A549 (cell line): ENCODE results near the gene NOS1AP.

Experiments
- CTCF ChIP-seq: fragments of >200 bp; sonication (Bioruptor Twin); formaldehyde crosslinking; IDR thresholded peaks from 3 replicates; pipeline ENCODE4 v1.5.1; 2016
- EP300 ChIP-seq, 2 experiments: fragments of >200 bp; sonication (Bioruptor Twin); formaldehyde crosslinking; IDR thresholded peaks; 2 replicates in 1 of 2; 3 replicates in 1 of 2; pipeline ENCODE4 v1.6.1; 2016 to 2017
- FOSB ChIP-seq: fragments of 250-450 bp; sonication (Bioruptor Pico); IDR thresholded peaks from 2 replicates; pipeline ENCODE4 v1.5.0; 2020; ENCODE audit warnings: mild to moderate bottlenecking, moderate library complexity
- FOSL2 ChIP-seq, 2 experiments: fragments of 450-650 bp in 1 of 2; fragments of >200 bp in 1 of 2; sonication (Bioruptor Twin) in 1 of 2; formaldehyde crosslinking; IDR thresholded peaks; 2 replicates each; pipeline versions ENCODE4 v1.5.0 to v1.6.1; 2016 to 2020; ENCODE audit warnings: mild to moderate bottlenecking in 1 of 2, moderate library complexity in 1 of 2
- HEYL ChIP-seq: fragments of 250-450 bp; sonication (Bioruptor Pico); IDR thresholded peaks from 2 replicates; pipeline ENCODE4 v1.8.0; 2021; ENCODE audit warnings: mild to moderate bottlenecking, moderate library complexity
- JUNB ChIP-seq: fragments of >200 bp; sonication (Bioruptor Twin); formaldehyde crosslinking; IDR thresholded peaks from 2 replicates; pipeline ENCODE4 v1.6.1; 2016
- POLR2A ChIP-seq: IDR thresholded peaks from 2 replicates; pipeline ENCODE4 v1.6.1; 2012; ENCODE audit warnings: mild to moderate bottlenecking, low read length
- POLR2AphosphoS2 ChIP-seq: conservative IDR thresholded peaks from 2 replicates; pipeline ENCODE4 v1.6.1; 2012; ENCODE audit warnings: low read length, improper control_type of control experiment, inconsistent platforms
- REST ChIP-seq: fragments of 200-600 bp; sonication (generic); IDR thresholded peaks from 2 replicates; pipeline ENCODE4 v1.6.1; 2016; ENCODE audit warnings: antibody characterized with exemption, mild to moderate bottlenecking, moderate library complexity
- RFX5 ChIP-seq: fragments of 450-650 bp; IDR thresholded peaks from 2 replicates; pipeline ENCODE4 v1.7.1; 2014; ENCODE audit warnings: antibody characterized with exemption, mild to moderate bottlenecking, moderate library complexity
- SMC3 ChIP-seq: fragments of >200 bp; sonication (Bioruptor Twin); formaldehyde crosslinking; IDR thresholded peaks from 3 replicates; pipeline ENCODE4 v1.6.1; 2018; ENCODE audit warnings: inconsistent platforms
- ZC3H11A ChIP-seq: fragments of 450-650 bp; IDR thresholded peaks from 2 replicates; pipeline ENCODE4 v1.6.1; 2014; ENCODE audit warnings: antibody characterized with exemption, mild to moderate bottlenecking
- ZNF302 ChIP-seq: fragments of 250-450 bp; sonication (Bioruptor Pico); IDR thresholded peaks from 2 replicates; pipeline ENCODE4 v1.9.0; 2021; ENCODE audit warnings: inconsistent platforms, mild to moderate bottlenecking, moderate library complexity

DNA sequence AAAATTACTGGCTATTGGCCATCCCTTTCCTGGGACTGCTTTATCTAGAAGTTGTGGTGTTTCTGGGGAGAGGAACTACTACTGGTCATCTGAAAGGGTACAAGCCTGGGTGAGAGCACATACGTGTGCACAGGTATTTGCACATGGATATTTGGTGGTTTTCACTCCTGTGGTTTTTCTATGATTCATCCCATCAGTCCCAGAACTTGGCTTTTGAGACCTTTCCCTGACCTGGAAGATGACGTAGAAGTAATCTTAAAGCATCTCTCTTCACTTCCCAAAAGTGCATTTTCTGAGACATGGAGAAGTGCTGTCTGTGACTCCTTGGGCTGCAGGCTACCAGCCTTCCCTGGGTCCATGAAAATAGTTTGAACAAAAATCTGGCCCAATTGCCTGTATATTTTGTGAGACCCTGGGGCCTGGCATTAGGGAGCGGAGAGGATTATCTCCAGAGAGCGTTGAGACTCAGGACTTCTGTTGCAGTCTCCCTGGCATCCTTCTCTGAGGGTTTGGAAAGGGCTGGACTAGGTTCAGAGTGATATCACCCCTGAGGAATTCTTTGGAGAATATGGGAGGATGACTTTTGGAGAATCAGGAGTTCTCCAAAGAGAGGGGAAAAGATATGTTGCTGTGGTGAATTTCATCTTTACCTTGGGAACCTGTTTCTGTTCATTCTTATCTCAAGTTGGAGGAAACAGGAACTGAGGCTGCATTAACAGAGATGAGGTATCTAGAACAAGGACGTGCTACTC is 130.8 kb downstream of the NOS1AP start:
- TF ChIP-seq POLR2A: no peak
- no peak for TF ChIP-seq CTCF
- TF ChIP-seq HEYL (CRISPR knock-in tag): no peak
- no peak for TF ChIP-seq POLR2AphosphoS2
- no peak for TF ChIP-seq JUNB
- TF ChIP-seq EP300 (IDR thresholded peaks at IDR 0.05): no peak
- TF ChIP-seq ZNF302 (CRISPR knock-in tag): no peak
- no peak for TF ChIP-seq REST
- TF ChIP-seq FOSB (CRISPR knock-in tag): no peak
- no peak for TF ChIP-seq SMC3
- TF ChIP-seq FOSL2 (IDR thresholded peaks at IDR 0.05): no peak
- no peak for TF ChIP-seq FOSL2 (CRISPR knock-in tag; IDR thresholded peaks at IDR 0.05)
- TF ChIP-seq ZC3H11A: no peak
- no peak for TF ChIP-seq RFX5
